Occipital lobe (tissue), 2 donors: ENCODE results near the gene PSD4. TPM values are rescaled to one million over a fixed set of nuclear protein-coding genes. Genes with fewer than 3 reads are reported as not detected.

ENCODE experiments used
- DNase-seq: peaks from one replicate; lab custom pipeline; 2025; lab: John Stamatoyannopoulos, UW
- total RNA-seq: library from RNA; depleted of rRNA; stranded (reverse); fragments of >200 nt; gene quantifications from one replicate; pipeline ENCODE4 v1.2.3, GENCODE V29; 2014

PSD4 gene
- total RNA-seq = 4.2 TPM

DNA sequence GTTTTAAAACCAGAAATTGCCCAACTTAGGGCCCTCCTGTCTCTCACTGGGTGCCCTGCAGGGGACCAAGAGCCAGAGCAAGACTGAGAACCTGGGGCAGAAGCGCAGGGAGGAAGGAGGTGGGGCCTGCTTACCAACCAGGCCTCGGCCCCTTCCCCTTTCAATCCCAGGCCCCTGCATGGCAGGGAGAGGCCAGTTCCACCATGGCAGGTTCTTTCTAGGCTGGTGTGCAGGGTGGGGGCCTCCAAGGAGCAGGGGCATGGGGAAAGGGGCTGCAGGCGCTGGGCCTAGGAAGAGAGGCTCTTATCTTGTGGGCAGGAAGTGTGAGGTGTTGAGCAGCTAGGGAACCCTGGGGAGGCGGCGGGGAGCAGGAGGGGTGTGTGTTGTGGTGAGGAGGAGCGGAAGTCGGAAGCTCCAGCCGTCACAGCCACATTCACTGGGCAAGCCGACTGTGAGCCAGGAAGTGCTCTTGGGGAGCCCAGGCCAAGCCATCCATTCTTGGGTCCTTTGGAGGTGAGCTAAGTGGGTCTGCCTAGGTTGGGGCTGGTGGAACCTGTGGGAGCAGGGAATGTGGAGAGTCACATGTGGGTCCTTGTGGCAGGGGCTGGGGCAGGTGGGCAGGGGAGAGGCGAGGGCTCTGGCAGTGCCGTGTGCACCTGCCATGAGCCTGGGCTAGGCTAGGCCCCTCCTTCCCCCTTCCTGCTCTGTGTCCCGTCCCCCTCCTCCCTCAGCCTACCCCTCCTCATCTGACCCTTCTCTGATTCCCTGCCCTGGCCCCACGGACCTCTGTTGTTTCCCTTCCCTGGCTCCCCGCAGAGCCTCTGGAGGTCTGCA, at the start of gene PSD4:
PSD4 (plus strand) TSS at position 430 of the 834 bp plus-strand sequence. CDS start 8,486 bp downstream, outside the sequence.
- DNase-seq = no peak

DNA sequence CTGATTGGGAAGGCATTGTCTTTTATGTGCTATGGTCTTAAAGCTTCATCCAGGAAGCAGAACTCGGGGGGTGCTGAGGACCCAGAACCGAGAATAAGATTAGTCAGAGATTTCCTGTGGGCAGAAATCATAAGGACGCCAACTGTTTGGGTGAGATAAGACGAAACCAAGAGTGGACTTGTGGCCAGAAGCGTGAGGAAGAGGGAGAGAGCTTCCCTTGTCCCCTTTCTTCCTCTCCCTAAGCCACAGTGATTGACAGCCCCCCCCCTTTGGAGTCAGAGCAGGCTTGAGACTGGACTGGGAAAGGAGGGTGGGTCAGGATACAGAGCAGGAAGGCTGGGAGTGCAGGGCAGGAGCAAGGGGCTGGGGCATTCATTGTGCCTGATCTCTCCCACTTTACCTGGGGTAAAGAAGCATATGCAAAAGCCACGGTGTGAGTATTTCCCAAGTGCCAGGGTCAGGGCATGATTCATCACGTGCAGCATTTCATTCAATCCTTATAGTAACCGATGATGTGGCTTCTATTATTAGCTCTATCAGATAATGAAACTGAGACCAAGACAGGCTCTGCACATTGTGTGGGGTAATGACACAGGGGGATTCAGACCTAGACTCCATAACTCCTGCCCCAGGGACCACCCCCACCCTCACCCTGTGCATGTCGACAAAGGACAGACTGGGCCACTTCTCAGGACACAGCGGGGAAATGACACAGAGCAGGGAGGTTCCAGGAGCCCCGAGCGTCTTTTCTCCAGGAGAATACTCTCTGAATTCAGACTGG, 49.4 kb upstream of the PSD4 start:
- no peak for DNase-seq

DNA sequence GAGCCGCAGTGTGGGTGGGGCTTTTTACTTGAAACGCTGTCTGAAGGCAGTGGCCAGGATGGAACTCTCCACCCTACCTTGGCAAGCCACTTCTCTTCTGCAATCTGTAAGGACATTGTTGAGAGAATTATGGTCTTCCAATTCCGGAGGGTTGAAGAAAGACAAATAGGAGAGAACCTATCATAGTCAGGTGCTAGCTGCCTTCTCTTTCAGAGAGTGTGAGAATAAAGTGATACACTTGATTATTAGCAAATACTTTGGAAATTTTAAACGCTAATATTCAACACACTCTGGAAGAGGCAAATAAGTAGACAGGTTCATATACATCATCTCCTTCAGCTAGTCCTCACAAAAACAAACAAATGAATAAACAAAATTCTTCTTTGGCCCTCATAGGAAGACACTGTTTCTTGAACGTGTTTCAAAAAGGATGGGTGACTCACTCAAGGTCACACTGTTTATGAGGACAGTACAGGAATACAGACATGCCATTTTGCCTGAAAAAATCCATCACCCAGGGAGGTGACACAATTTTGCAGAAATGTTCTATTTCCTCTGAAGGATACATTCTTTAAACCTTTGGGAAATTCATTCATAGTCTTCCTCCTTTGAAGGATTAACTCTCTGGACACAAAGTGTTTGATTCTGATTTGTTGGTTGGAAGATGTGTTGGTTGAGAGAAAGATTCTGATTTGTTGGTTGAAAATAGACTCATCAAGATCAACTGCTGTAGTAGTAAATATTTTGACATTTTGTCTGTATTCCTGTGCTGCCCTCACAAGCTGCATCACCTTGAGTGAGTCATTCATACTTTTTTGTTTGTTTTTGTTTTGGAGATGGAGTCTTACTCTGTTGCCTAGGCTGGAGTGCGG, 48.6 kb upstream of the PSD4 start:
- DNase-seq = no peak

DNA sequence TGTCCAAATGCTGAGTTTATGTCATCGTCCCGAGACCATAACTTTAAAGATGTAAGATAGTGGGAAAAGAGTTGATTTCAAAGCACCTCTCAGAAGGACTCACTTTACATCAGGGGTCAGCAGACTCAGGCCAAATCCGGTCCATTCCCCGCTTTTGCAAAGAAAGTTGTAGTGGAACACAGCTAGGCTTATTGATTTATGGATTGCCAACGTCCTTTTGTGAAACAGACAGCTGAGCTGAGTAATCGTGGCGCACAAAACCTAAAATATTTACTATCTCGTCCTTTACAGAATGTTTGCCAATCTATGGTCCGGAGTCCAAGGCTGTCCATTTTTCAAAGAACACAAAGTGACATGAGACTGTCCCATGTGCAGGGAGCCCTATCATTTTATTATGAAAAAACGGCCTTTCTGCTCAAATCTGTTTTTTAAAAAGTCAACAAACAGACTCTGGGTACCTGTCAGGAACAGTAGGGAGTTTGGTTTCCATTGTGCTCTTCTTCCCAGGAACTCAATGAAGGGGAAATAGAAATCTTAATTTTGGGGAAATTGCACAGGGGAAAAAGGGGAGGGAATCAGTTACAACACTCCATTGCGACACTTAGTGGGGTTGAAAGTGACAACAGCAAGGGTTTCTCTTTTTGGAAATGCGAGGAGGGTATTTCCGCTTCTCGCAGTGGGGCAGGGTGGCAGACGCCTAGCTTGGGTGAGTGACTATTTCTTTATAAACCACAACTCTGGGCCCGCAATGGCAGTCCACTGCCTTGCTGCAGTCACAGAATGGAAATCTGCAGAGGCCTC, 46.7 kb upstream of the PSD4 start, which contains the start of gene IL1RN:
IL1RN (plus strand) TSS at position 754 of the 801 bp plus-strand sequence; CDS start at position 781, 27 bp downstream.
- no peak for DNase-seq

DNA sequence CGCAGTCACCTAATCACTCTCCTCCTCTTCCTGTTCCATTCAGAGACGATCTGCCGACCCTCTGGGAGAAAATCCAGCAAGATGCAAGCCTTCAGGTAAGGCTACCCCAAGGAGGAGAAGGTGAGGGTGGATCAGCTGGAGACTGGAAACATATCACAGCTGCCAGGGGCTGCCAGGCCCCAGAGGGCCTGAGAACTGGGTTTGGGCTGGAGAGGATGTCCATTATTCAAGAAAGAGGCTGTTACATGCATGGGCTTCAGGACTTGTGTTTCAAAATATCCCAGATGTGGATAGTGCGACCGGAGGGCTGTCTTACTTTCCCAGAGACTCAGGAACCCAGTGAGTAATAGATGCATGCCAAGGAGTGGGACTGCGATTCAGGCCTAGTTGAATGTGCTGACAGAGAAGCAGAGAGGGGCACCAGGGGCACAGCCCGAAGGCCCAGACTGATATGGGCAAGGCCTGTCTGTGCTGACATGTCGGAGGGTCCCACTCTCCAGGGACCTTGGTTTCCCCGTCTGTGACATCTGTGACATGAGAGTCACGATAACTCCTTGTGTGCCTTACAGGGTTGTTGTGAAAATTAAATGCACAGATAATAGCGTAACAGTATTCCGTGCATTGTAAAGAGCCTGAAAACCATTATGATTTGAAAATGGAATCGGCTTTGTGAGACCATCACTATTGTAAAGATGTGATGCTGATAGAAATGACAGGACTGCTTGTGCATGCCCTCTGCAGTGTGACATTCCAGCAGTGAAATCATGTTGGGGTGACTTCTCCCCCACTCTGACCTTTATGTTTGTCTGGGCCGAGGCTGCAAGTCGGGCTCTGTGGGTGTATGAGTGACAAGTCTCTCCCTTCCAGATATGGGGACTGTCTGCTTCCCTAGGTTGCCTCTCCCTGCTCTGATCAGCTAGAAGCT, 45.9 kb upstream of the PSD4 start:
- no peak for DNase-seq

DNA sequence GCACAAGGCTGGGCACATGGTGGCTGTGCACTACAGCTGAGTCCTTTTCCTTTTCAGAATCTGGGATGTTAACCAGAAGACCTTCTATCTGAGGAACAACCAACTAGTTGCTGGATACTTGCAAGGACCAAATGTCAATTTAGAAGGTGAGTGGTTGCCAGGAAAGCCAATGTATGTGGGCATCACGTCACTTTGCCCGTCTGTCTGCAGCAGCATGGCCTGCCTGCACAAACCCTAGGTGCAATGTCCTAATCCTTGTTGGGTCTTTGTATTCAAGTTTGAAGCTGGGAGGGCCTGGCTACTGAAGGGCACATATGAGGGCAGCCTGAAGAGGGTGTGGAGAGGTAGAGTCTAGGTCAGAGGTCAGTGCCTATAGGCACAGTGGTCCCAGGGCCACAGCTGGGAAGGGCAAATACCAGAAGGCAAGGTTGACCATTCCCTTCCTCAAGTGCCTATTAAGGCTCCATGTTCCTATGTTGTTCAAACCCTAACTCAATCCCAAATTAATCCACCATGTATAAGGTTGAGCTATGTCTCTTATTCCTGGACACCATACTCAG, 44.2 kb upstream of the PSD4 start:
- DNase-seq = no peak

DNA sequence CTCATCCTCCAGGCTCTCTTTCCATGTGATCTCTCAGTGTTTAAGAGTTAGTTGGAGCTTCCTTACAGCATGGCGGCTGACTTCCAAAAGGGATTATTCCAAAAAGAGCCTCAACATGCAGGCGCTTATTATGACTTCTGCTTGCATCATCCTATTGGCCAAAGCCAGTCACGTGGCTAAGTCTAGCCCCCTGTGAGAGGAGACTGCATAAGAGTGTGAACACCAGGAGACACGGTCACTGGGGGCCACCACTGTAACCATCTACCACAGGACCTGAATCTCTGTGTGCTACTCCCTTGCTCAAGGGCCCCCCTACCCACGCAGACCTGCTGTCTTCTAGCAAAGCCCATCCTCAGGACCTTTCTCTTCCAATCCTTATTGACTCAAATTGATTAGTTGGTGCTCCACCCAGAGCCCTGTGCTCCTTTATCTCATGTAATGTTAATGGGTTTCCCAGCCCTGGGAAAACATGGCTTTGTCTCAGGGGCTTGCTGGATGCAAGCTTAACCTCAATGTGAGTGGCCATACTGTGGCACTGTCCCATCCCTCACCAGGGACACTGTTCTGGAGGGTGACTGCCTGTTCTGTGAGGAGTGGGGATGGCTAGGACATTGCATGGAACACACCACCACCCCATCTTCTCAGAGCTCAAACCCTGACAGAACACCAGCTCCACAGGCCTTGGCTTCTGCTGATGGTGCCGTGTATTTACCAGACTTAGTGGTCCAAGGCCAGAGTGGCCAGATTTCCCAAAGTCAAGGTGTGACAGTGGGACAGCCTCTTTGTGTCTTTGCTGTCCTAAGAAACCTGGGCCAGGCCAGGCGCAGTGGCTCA, 42.2 kb upstream of the PSD4 start:
- no peak for DNase-seq

DNA sequence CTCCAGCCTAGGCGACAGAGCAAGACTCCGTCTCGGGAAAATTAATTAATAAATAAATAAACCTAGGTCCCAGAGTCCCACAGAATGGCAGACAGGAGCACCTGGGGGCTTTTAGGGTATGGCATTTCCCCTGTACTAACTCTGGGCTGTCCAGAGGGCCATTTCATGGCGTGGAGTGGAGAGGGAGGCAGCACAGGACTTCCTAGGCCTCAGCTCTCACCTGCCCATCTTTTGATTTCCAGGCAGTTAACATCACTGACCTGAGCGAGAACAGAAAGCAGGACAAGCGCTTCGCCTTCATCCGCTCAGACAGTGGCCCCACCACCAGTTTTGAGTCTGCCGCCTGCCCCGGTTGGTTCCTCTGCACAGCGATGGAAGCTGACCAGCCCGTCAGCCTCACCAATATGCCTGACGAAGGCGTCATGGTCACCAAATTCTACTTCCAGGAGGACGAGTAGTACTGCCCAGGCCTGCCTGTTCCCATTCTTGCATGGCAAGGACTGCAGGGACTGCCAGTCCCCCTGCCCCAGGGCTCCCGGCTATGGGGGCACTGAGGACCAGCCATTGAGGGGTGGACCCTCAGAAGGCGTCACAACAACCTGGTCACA, 41.3 kb upstream of the PSD4 start:
- DNase-seq = no peak

DNA sequence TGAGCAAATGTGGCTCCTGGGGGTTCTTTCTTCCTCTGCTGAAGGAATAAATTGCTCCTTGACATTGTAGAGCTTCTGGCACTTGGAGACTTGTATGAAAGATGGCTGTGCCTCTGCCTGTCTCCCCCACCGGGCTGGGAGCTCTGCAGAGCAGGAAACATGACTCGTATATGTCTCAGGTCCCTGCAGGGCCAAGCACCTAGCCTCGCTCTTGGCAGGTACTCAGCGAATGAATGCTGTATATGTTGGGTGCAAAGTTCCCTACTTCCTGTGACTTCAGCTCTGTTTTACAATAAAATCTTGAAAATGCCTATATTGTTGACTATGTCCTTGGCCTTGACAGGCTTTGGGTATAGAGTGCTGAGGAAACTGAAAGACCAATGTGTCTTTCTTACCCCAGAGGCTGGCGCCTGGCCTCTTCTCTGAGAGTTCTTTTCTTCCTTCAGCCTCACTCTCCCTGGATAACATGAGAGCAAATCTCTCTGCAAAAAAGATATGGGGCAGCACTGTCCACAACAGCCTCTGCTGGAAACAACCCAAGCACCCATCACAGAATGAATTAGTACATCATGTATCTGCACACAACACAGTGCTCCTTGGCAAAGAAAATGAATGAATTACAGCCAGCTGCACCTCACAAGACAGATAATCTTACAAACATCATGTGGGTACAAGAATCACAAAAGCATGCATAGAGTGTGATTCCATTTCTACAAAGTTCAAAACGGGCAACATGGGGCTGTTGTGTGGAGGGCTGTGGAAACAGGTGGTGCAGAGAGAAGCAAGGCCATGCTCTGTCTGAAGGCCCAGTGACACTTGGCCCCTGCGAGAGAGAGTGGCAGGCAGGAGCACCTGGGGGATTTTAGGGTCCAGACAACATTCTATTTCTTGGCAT, 39.8 kb upstream of the PSD4 start:
- DNase-seq = no peak

DNA sequence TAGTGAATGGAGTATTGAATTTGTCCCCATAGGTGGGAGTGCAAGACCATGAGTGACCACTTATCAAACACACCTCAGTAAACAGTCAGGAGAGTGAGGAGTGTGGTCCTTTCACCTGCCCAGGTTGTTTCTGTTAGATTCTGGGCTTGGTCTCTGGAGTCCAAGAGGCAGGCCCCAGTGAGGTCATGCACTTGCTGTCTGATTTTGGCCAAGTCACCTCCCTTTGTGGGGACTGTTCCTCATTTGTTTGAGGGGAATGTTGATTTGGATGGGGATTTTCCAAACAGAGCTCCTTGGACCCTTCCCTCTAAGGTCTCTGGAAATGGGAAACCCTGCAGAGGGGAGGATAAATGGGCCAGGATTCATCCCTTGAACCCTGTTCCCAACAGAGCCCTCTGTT, 39.1 kb upstream of the PSD4 start:
- no peak for DNase-seq

DNA sequence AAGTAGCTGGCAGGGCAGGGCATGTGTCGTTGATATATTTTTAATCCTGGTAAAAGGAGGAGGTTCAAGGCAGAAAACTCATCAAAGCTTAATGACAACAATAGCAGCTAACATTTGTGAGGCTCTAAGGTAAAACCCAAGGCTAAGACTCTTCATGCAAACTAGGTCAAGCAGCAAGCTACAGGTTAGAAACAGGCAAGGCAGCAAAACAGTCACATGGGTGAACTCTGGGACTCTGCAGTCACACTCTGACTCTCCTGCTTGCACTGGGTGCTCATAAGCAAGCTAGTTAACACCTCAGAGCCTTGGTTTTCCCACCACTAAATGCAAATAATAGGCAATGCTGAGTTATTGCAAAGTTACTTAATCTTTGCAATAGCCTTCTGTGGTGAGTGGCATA, 38.5 kb upstream of the PSD4 start:
- no peak for DNase-seq

DNA sequence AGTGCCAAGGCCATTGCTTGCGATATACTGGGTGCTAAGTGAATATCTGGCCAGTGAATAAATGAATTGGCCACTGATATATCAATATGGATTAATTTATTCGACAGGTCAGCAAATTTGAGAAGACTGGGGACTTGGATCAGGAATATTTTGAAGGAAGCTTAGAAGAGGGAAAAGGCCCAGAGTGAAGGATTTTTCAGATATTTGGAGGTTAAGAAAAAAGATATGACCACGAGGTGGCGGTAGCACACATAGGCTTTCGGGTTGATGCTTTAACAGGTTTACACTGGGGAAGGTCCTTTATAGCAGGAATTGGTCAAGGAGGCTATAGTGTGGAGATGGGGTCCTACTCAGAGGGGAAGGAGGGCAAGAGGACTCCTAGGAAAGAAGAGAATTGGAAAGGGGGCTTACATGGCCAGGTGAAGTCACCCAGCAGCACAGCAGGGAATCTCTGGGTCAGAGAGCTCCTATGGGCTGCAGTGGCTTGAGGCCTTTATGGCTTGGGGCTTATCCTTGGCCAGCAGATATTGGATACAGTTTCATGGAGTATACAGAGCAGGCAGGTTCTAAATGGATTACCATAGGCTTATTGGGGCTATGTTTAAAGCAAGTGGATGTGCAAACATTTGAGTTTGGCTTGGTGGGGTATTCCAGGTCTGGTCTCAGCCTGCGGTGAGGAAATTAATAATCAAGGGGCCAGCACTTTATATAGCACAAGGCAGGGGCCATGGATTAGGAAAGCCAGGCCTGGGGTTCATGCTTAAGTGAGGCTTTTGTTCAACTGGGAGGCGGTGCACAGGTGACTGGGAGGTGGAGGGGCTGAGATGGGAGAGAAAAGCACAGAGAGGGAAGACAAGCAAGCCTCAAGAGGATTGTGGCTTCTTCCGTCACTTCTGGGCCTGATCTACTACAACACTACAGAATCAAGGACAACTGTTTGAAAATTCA, 36.7 kb upstream of the PSD4 start:
- DNase-seq = no peak

DNA sequence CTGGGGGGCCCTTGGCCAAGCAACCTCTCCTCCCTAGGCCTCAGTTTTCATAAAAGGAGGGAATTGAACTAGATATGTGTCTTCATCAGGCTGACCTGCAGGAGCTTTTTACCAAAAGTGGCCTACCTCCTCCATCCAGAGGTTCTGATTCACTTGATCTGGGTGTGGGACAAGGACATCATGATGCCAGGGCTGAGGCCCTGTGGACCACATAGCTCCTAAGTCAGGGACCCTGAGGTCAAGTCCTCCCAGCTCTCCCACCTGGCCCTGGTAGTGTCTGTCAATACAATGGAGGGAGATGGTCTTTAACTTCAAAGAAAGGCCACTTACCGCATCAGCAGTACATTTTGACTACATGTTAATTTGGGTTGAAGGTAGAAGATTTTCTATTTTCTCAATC, 35.9 kb upstream of the PSD4 start:
- DNase-seq = no peak

DNA sequence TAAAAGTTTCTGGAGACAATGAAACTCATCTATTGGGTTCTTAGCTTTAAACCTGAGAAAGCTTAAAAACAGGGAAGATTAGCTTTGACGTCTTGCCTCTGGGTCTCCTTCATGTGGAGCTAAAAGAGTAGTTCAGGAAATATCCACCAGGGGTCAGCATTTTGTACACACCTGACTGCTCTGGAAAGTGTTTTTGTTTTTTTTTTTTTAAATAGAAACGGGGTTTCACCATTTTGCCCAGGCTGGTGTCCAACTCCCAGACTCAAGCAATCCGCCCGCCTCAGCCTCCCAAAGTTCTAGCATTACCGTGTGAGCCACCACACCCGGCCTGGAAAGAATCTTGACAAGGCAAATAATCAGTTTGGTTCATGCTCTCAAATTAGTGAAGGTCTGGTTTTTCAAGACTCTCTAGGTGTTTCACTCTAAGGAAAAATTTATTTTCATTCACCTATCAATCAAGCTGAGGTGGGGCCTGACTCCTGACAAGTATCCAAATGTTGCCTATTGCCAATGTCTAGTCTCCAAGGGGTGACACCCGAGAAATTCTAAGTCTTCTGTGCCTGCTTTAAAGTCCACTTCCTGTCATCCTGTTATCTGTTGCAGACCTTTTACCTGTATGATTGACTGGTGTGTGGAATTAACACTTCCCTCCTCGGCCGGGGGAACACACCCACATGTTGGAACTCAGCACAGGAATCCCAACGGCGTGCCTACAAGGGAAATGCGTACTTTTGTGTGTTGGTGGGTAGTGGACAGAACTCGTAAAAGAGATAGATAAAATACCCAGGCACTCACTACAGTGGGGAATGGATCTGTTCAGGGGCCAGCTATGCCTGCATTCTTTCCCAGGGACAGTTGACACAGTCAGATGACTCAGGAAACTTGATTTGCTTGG, 35.1 kb upstream of the PSD4 start:
- no peak for DNase-seq

DNA sequence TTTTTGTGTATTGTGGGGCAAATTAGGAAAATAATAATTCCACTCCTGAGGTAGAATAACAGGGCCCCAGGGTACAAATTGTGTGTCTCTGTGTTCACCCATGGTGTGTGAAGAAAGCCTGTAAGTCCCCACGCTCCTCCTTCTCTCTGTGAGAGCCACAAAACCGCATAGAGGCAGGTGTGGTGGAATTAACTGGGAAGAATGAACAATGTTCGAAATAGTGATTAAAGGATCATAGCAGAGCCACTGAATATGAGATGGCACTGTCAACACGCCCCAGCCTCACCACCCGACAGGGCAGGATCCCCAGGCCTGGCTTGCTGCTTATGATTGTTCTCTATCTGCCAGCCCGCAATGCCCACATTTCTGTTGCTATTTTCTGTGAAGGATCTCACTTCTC, 32.3 kb upstream of the PSD4 start:
- DNase-seq = no peak
